ENCODE measurements around the gene ANXA2R. TPM values are rescaled to one million over a fixed set of nuclear protein-coding genes. Genes with fewer than 3 reads are reported as not detected.
"Not testable (repeated sequence)": the region's sequence is repeated elsewhere in the genome, so short reads cannot be mapped to it uniquely, and the experiment has no call there.

ANXA2R gene
- total and polyA plus RNA-seq, 9 of the 15 experiments (the other 6 are each of a cell fraction or from before 2014, with no cell fraction given), result 2.1 to 4.8 (median 3.4) TPM

DNA sequence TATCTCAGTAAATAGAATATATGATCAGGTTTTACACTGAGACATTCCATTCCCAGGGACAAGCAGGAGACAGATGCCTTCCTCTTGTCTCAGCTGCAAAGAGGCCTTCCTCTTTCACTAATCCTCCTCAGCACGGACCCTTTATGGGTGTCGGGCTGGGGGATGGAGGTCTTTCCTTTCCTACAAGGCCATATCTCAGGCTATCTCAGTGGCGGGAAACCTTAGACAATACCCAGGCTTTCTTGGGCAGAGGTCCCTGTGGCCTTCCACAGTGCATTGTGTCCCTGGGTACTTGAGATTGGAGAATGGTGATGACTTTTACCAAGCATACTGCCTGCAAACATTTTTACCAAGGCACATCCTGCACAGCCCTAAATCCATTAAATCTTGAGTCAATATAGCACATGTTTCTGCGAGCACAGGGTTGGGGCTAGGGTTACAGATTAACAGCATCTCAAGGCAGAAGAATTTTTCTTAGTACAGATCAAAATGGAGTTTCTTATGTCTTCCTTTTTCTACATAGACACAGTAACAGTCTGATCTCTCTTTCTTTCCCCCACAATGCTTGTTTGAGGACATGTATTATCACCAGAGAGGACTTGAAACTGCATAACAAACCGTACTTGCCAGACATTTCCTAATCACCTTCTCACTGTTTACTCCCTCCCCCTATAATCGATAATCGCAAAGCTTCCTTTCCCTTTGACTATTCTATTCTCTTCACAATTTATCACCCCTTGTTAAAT, 37.5 kb upstream of the ANXA2R start:
- intact Hi-C loops (cut with micrococcal nuclease), result loop anchor here (5.0 to 10.0 kb wide), 2 partner anchors 135 to 527 kb away; partner anchors contain the start of gene NNT
- CTCF ChIA-PET (ENCODE audit: low intra/inter-chr PET ratio); H3K9me3 ChIP-seq (replicated peaks; ENCODE audit: control insufficient read depth, insufficient read depth, low read depth, low read length); FAIRE-seq; H3K4me3 ChIP-seq; H4K20me1 ChIP-seq (replicated peaks; ENCODE audit: control insufficient read depth, insufficient read depth, low read length); ATAC-seq; H3K9ac ChIP-seq (ENCODE audit: insufficient read depth in 1 of 2, low read depth in 2 of 2, low read length in 2 of 2); H3K4me2 ChIP-seq (ENCODE audit: insufficient read depth, low read length); H3K27ac ChIP-seq (ENCODE audit: extremely low read depth, low read depth, low read length); BruUV-seq (replicated peaks); H3K27me3 ChIP-seq (ENCODE audit: control insufficient read depth in 2 of 2, insufficient read depth in 2 of 2, low read length in 2 of 2); H2AFZ ChIP-seq (ENCODE audit: low read depth, low read length); H3K9me1 ChIP-seq (ENCODE audit: control insufficient read depth, insufficient read depth, low read length); DNase-seq (ENCODE audit: extremely low read depth in 1 of 4, low spot score in 3 of 4); TF ChIP-seq NR4A1 (CRISPR knock-in tag; IDR thresholded peaks at IDR 0.05); NR2C1 (IDR thresholded peaks at IDR 0.05): not testable (repeated sequence)
- Histone ChIP-seq H3K79me2 (ENCODE audit: control insufficient read depth, insufficient read depth, low read length) (peaks cover 30% of the 10 kb centered on the region), H3K4me1 (replicated peaks in 1 of 2; ENCODE audit: control insufficient read depth in 2 of 2, insufficient read depth in 2 of 2, low read length in 2 of 2) (peaks cover 20 to 57% of the 10 kb centered on the region in 2 experiments), H3K36me3 (ENCODE audit: control insufficient read depth, insufficient read depth, low read length) (peaks cover 21% of the 10 kb centered on the region)
- POLR2A ChIA-PET, result interaction anchor here (2.0 kb wide), 1 partner anchor 13 kb away, joined by 6 read pairs; no protein-coding TSS in a partner anchor
- WGBS (ENCODE audit: insufficient coverage, low coverage, missing lambda C conversion rate), result 81% methylated on average over 7 of the region's 7 CpGs
- in situ Hi-C loops (cut with MboI), result loop anchor here (10.0 kb wide), 1 partner anchor 307 kb away; no protein-coding TSS in a partner anchor
- TF ChIP-seq CREB3 (tag; conservative IDR thresholded peaks at IDR 0.05; ENCODE audit: low read depth), result peak; percentile 93
- TF ChIP-seq DIDO1 (tag; IDR thresholded peaks at IDR 0.05; ENCODE audit: low read depth), result 0 out of 2 replicates have a peak, but pooled peaks have one; percentile 26
- 0 out of 2 replicates have a peak, but pooled peaks have one; percentile 54 for TF ChIP-seq NR4A1 (tag; IDR thresholded peaks at IDR 0.05)
- peak; percentile 82 for TF ChIP-seq DMBX1 (CRISPR knock-in tag; IDR thresholded peaks at IDR 0.05; ENCODE audit: borderline replicate concordance)
- TF ChIP-seq ZBTB17 (CRISPR knock-in tag; IDR thresholded peaks at IDR 0.05), result 0 out of 2 replicates have a peak, but pooled peaks have one; percentile 22
- TF ChIP-seq PTTG1 (tag; IDR thresholded peaks at IDR 0.05; ENCODE audit: low read depth), result peak; percentile 69
- 0 out of 2 replicates have a peak, but pooled peaks have one; percentile 6 for TF ChIP-seq SMAD3 (CRISPR knock-in tag; conservative IDR thresholded peaks at IDR 0.05)
- TF ChIP-seq PTRF (tag; IDR thresholded peaks at IDR 0.05), result peak; percentile 55
- 0 out of 2 replicates have a peak, but pooled peaks have one; percentile 26 for TF ChIP-seq ZNF79 (CRISPR knock-in tag; IDR thresholded peaks at IDR 0.05; ENCODE audit: low read depth)
- peak; percentile 90 for TF ChIP-seq ZNF592 (IDR thresholded peaks at IDR 0.05)
- TF ChIP-seq, protein P1, sequence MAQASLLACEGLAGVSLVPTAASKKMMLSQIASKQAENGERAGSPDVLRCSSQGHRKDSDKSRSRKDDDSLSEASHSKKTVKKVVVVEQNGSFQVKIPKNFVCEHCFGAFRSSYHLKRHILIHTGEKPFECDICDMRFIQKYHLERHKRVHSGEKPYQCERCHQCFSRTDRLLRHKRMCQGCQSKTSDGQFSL (CRISPR knock-in tag; IDR thresholded peaks at IDR 0.05), result not testable (repeated sequence)
- TF ChIP-seq, protein P1 (tag; IDR thresholded peaks at IDR 0.05), result 0 out of 4 replicates have a peak, but pooled peaks of 1 of the 2 experiments have one; percentile 46
- TF ChIP-seq NR2C1 (tag; IDR thresholded peaks at IDR 0.05), result peak; percentile 37; the same call in 1 of the 2 replicates

Measured in K562 (cell line).